NCI-H146 treated with DMSO at 0.1 percent for 48 hours (cell line): ENCODE data around the gene TLK1.
A peak's percentile ranks its signal among the peaks of the same experiment; 100 is the strongest.
"Not testable (repeated sequence)": the region's sequence is repeated elsewhere in the genome, so short reads cannot be mapped to it uniquely, and the experiment has no call there.

ENCODE experiments used
- DNase-seq: peaks from one replicate; lab custom pipeline; 2025; ENCODE audit not compliant: unreplicated experiment; lab: John Stamatoyannopoulos, UW

TLK1 gene

DNA sequence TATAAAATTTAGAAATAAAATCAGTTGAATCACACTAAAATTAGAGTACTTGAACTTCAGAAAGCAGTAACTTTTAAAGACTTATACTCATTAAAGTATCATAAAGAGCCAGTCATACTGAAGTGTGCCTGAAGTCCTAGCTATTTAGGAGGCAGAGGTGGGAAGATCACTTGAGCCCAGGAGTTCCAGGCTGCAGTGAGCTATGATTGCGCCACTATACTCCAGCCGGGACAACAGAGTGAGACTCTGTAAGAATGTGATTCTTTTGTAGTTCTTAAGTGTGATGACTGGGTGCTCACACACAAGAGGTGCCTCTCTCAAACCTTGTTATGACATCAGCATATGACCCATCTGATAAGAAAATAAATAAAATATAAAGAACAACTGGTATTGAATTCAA, 14.6 kb downstream of the TLK1 start:
- no peak for DNase-seq

DNA sequence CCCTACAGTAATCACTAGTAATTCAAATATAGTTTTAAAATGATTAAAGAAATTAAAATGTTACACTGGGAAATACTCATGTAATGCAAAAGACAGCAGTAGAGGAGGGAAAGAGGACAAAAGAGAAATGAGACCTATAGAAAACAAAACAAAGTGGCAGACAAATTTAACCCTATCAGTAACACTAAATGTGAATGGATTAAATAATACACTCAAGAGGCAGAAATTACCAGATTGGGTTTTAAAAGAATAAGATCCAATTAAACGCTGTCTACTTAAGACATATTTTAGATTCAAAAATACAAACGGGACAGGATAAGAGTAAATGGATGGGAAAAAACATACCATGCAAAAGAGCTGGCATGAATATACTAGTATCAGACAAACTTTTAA, 17.0 kb downstream of the TLK1 start:
- DNase-seq = no peak

DNA sequence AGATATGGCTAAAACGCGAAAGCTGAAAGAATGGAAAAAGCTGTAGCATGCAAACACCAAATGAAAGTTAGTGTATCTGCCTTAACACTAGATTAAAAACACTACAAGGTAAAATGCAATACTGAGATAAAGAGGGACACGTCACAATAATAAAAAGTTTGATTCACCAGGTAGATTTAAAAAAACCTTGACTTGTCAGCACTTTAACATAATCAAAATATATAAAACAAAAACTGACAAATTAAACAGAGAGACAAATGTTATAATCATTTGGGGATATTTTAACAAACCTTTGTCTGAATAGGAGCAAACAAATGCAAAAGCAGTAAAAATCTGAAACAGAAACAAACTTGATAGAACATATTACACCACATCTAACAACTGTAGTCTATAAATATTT, 18.3 kb downstream of the TLK1 start:
- no peak for DNase-seq

DNA sequence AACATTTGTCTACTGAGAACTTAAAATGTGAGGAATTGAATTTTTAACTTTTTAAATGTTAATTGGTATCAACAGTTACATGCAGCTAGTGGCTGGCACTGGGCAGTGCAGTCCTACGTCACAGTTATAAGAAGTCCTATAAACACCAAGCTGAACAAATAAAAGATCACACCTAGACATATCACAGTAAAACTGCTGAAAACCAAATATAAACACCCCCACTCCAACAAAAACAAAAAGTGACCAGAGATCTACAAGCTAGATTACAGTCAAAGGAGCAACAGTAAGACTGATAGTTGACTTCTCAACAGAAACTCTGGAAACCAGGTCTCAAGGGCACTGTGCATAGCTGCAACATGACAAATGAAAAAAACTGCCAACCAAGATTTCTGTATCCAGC, 19.4 kb downstream of the TLK1 start:
- no peak for DNase-seq

DNA sequence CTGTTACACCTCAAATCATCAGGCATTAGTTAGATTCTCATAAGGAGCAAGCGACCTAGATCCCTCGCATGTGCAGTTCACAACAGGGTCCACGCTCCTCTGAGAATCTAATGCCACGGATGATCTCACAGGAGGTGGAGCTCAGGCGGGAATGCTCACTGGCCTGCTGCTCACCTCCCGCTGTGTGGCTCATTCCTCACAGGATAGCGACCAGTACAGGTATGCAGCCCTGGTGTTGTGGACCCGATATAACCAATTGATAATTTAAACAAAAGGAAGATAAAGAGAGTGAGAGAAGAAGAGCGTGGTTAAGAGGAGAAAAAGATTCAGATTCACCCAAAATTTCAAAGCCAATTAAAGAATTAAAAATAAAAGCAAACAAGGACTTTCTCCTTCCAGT, 20.8 kb downstream of the TLK1 start:
- DNase-seq = no peak

DNA sequence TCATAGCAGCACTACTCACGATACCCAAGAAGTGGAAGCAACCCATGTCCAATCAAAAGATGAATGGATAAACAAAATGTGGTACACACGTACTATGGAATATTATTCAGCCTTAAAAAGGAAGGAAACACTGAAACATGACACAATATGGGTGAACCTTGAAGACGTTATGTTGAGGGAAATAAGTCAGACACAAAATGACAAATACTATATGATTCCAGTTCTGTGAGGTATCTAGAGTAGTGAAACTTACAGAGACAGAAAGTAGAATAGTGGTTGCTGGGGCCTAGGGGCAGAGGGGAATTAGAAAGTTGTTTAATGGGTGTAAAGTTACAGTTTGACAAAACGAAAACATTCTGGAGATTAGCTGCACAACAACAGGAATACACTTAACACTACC, 24.7 kb downstream of the TLK1 start:
- DNase-seq = no peak

DNA sequence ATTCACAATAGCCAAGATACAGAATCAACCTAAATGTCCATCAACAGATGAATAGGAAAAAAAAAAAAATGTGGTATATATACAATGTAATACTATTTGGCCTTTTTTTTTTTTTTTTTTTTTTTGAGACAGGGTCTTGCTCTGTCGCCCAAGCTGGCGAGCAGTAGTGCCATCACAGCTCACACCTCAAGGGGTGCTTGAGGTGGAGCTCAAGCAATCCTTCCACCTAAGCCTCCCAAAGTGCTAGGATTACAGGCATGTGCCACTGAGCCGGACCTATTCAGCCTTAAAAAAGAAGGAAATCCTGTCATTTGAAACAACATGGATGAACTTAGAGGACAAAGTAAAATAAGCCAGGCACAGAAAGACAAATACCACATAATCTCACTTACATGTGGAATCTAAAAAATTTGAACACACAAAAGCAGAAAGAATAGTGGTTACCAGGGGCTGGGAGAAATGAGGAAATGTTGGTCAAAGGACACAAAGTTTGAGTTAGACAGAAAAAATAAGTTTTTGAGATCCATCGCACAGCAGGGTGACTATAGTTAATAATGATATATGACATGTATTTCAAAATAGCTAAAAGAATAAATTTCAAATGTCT, 26.0 kb downstream of the TLK1 start:
- DNase-seq = no peak

DNA sequence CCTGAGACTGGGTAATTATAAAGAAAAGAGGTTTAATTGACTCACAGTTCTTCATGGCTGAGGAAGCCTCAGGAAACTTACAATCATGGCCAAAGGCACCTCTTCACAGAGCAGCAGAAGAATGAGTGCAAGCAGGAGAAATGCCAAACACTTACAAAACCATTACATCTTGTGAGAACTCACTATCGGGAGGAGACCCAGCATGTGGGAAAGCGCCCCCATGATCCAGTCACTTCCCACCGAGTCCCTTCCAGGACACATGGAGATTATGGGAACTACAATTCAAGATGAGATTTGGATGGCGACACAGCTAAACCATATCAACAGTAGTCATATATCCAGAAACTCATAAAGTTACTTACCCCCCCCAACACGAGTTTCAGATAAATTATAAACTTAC, 28.6 kb downstream of the TLK1 start:
- DNase-seq = no peak

DNA sequence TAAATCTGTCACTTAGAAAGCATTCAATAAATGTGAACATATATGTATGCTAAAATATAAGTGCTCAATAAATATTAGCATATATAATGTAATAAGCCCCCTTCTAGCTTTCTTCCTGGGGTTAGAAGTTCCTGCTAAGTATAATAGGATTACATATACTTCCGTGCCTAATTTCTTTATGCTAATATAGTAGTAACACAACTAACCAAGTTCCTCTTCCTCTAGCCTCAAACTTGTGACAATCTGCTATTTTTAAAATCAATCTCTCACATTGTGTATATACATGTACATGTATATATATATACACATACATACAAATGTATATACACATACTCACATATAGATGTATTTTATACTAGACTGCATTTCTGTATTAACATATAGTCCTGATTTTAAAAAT, 32.2 kb downstream of the TLK1 start:
- DNase-seq = no peak

DNA sequence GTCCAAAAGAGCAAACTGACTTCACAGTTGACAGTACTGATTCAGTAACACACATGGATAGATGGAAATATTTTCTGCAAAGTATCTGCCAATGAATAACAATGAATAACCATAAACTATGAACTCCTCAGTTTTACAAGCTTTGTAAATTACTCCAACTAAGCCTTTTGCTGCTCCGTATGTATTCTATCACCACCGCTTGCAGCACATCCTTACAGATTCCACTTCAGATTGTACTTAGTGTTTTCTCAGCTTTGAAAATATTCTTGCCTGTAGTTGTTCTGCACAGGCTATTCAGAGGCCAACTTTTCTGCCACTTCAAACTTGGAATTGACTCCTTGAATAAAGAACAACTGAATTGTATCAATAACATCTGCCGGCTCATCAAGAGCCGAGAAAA, 36.2 kb downstream of the TLK1 start:
- no peak for DNase-seq

DNA sequence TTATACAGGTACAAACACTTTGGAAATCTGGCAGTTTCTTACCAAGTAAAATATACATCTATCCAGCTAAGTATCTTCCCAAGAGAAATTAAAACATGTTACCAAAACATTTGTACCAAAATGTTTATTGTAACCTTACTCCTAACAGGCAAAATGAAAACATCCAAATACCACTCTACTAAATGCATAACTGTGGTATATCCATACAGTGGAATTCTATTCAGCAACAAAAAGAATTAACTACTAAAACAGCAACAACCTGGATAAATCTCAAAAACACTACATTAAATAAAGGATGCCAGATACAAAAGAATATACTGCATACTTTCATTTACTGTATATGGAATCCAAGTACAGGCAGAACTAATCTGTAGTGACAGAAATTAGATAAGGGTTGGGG, 51.1 kb downstream of the TLK1 start:
- DNase-seq = no peak

DNA sequence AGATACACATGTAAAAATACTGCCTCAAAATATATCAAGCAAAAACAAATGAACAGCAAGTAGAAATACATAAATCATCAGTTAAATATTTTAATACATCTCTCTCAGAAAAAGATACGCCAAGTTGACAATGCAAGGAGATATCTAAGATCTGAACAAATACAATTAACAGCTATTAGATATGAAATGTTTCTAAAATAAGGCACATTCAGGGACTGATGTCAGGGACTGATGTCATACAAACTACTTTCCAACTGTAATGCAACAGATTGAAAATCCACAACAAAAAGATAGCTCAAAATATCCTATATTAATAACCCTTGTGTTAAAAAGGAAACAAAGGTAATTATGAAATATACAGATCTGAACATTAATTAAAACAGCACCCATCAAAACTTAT, 51.7 kb downstream of the TLK1 start:
- DNase-seq = no peak

DNA sequence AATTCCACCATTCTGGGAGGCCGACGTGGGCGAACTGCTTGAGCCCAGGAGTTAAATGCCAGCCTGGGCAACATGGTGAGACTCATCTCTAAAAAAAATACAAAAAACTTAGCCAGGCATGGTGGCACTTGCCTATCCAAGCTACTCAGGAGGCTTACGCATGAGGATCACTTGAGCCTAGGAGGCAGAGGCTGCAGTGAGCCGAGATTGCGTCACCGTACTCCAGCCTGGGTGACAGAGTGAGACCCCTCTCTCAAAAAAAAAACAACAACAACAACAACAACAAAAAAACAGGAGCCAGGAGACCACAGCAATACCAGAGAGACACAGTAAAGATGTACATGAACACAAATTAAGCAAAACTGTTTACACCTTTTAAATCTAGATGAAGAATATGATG, 52.9 kb downstream of the TLK1 start:
- no peak for DNase-seq

DNA sequence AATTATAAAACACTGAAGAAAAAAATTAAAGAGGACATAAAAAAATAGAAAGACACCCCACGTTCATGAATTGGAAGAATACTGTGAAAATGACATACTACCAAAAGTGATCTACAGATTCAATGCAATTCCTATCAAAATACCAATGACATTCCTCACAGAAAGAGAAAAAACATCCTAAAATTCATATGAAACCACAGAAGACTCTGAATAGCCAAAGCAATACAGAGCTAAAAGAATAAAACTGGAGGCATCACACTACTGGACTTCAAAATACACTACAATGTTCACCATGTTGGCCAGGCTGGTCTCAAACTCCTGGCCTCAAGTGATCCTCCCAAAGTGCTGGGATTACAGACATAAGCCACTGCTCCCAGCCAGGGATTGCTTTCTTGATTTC, 56.3 kb downstream of the TLK1 start:
- DNase-seq = no peak

DNA sequence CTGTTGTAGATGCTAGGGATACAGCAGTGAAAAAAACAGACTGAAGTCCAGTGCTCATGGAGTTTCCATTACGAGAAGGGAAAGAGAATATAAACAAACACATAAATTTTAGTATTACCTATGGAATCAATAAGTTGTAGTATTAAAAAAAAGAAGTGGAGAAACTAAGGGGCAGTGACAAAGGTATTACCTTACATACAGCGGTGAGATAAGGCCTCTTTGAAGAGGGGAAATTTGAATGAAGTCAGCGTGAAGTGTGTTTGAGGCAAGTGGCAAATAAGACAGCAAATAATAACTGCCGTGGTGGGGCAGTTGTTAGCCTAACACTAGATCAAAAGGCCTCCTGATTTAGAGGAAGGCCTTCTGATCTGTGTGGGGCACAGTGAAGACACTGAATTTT, 57.9 kb downstream of the TLK1 start:
- DNase-seq = peak; percentile 53

DNA sequence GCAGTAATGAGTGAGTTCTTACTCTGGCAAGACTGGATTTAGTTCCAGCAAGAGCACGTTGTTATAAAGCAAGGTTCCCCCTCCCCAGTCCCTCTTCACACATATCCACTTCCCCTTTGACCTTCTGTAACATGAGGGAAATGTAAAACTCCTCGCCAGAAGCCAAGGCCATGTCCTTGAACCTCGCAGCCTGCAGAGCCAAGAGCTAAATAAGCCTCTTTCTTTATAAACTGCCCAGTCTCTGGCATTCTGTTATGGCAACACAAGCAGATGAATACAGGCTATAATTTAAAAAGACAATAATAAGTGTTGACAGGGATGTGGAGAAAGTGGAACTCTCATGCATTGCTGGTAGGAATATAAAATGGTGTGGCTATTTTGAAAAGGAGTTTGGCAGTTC, 60.3 kb downstream of the TLK1 start:
- DNase-seq = no peak

DNA sequence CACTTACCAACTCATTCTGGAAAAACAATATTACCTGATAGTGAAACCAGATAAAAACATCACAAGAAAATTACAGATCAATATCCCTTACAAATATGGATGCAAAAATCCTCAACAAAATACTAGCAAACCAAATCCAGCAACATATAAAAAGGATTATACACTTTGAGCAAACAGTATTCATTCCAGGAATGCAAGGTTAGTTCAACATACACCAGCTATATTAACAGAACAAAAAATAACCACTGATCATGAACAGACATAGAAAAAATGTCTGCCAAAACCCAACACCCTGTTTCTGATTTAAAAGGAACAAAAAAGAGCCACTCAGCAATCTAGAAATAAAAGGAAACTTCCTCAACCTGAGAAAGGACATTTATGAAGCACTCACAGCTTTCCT, 62.1 kb downstream of the TLK1 start:
- no peak for DNase-seq

DNA sequence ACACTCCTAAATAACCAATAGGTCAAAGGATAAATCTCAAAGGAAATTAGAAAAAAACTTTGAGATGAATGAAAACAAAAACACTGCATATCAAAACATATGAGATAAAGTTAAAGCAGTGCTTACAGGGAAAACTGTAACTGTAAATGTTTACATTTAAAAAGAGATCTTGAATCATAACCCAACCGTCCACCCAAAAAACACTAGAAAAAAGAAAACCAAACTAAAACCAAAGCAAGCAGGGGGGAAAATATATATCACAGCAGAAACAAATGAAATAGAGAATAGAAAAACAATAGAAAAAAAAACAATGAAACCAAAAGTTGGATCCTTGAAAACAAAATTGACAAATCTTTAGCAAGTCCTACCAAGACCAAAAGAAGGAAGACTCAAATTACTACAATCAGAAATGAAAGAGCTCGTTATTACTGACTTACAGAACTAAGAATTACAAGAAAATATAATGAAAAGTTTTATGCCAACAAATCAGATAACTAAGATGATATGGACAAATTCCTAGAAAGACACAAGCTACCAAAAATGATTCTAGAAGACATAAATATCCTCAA, 65.6 kb downstream of the TLK1 start:
- no peak for DNase-seq

DNA sequence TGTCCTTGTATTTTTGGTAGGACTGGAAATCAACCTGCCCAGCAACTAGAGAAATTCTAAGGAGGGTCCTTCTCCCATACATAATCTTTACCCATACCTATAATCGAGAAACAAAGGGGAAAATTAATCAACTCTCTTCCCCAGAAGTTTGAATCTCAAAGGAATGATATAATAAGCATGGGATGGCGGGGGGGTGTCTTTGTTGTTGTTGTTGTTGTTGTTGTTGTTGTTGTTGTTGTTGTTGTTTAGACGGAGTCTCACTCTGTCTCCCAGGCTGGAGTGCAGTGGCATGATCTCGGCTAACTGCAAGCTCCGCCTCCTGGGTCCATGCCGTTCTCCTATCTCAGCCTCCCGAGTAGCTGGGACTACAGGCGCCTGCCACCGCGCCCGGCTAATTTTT, 69.2 kb downstream of the TLK1 start:
- DNase-seq = not testable (repeated sequence)

DNA sequence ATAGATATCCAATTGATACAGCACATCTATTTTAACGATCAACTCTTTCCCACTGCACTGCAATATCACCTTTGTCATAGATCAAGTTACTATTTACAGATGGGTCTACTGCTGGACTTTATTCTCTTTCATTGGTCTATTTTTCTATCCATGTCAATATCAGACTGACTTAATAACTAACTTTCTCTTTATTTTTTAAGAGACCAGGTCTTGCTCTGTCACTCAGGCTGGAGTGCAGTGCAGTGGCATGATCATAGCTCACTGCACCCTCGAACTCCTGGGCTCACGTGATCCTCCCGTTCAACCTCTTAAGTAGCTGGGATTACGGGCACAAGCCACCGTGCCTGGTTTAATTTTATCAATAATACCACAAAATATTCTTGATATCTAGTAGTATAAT, 71.2 kb downstream of the TLK1 start:
- DNase-seq = no peak

DNA sequence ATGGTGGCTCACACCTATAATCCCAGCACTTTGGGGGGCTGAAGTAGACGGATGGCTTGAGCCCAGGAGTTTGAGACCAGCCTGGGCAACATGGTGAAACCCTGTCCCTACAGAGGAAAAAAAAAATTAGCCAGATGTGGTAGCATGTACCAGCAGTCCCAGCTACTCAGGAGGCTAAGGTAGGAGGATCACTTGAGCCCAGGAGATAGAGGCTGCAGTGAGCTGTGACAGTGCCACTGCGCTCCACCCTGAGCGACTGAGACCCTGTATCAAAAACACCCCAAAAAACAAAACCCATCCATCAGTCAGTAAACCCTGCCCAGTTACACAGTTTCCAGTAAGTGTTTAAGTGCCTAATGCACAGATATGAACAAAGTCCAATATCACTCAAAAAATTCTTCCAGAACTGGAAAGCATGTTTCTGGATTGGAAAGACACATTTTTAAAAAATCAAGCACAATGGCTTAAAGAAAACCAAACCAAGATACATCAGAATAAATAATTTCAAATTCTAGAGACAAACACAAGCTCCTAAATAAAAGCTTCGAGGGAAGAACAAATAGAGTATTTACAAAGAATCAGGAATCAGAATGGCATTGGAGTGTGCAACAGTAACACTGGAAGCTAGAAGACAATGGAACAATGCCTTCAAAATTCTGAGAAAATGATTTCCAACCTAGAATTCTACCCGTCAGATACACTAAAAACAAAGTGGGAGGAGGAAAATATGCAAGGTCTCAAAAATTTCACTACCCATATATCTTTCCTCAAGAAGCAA, 72.4 kb downstream of the TLK1 start:
- DNase-seq = no peak

DNA sequence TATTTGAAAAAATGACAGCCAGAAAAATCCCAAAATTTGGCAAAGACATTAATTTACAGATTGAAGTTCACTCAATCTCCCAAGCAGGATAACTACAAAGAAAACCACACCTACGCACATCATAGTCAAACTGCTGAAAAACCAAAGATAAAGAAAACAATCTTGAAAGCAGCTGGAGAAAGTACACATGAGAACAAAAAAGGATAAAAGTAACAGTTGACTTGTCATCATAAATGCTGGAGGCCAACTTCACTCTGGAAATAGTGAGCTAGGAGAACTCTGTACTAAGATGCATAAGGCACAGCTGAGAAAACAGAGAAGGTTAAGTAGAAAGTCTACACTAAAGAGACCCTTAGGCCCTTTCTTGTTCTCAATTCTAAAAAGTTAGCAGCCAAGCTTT, 73.1 kb downstream of the TLK1 start:
- no peak for DNase-seq
